ENCODE results near the gene SPATA18.

DNA sequence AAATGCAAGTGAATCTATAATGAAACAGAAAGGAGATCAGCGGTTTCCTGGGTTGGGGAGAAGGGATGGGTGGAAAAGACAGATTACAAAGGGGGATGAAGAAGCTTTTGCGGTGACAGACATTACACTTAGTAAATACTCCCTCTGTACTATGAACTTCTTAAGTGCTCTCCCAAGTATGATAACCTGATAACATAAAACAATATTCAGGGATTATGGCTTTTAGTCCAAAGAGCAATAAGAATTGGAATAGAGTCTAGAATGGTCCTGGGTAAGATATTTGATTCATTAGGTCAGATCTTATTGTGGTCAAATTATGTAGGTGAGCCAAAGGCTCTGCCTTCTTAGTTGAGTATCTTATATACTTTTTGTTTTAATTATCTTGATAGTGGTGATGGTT is 40.1 kb upstream of the SPATA18 start:
- TF ChIP-seq EZH2 (IDR thresholded peaks at IDR 0.05; ENCODE audit: insufficient read depth, poor library complexity, severe bottlenecking): no peak
- no peak for TF ChIP-seq EZH2phosphoT487 (IDR thresholded peaks at IDR 0.05; ENCODE audit: insufficient read depth, low read depth)

Data from GM23248 (cell line).